NCI-H2029 treated with DMSO at 0.1 percent for 48 hours (cell line): ENCODE measurements around the gene TSPYL6.

Experiments
- DNase-seq: peaks from one replicate; lab custom pipeline; 2025; lab: John Stamatoyannopoulos, UW

Gene TSPYL6

DNA sequence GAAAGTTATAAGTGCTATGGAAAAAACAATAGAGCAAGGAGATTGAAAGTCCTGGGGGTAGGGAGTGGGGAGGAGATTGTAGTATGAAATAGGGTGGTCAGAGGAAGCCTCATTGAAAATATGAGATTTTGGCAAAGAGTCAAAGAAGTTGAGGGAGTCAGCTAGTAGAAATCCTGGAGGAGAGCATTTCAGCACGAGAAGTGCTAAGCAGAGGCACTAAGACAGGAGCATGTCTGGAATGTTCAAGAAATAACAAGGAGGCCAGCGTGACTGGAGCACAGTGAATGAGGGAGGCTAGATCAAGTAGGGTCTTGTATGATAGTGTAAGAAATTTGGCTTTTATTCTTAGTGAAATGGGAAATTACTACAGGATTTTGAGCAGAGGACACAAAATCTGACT, 2.1 kb upstream of the TSPYL6 start:
- no peak for DNase-seq

GRCh38 chr2:54255230-54256090, 569 bp downstream of the TSPYL6 start:
- DNase-seq: no peak

GRCh38 chr2:54254180-54254579, 1.8 kb downstream of the TSPYL6 start:
- no peak for DNase-seq

GRCh38 chr2:54249629-54250028, 6.4 kb downstream of the TSPYL6 start:
- no peak for DNase-seq

DNA sequence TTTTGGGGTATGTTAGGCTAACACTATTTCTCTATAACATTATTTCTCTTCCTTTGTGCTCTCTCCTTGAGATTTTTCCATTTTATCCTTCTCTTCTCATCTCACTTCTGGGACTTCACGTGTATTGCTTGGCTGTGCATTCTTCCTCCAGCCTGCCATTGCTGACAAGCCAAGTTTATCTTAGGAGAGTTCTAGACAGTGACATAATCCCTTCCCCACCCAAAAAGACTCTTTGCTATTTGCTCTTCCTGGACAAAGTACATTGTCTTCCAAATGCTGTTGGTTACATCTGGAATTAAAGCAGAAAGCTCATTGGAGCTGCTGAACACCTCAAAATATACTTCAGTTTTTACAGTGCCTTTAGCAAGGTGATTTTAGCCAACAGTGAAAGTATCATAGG, 8.9 kb downstream of the TSPYL6 start:
- DNase-seq: no peak

- DNase-seq: no peak
Measured at GRCh38 chr2:54240515-54241469, 15.2 kb downstream of the TSPYL6 start.

- no peak for DNase-seq
Measured at GRCh38 chr2:54239427-54239826, 16.6 kb downstream of the TSPYL6 start.

DNA sequence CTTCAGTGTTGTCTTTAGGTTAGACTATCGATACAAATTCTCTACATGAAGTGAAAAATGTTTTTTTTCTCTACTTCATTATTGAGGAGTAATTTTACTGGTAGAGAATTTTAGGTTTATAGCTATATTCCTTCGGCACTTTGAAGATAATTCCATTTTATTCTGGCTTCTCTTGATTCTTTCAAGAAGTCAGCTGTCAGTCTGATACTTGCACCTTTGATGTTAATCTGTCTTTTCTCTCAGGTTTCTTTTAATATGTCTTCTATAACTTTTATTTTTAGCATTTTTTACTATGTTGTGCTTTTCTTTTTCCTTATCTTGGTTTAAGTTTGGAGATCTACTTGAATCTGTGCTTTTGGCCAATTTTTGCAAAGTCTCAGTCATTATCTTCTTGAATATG, 18.6 kb downstream of the TSPYL6 start:
- DNase-seq: no peak

DNA sequence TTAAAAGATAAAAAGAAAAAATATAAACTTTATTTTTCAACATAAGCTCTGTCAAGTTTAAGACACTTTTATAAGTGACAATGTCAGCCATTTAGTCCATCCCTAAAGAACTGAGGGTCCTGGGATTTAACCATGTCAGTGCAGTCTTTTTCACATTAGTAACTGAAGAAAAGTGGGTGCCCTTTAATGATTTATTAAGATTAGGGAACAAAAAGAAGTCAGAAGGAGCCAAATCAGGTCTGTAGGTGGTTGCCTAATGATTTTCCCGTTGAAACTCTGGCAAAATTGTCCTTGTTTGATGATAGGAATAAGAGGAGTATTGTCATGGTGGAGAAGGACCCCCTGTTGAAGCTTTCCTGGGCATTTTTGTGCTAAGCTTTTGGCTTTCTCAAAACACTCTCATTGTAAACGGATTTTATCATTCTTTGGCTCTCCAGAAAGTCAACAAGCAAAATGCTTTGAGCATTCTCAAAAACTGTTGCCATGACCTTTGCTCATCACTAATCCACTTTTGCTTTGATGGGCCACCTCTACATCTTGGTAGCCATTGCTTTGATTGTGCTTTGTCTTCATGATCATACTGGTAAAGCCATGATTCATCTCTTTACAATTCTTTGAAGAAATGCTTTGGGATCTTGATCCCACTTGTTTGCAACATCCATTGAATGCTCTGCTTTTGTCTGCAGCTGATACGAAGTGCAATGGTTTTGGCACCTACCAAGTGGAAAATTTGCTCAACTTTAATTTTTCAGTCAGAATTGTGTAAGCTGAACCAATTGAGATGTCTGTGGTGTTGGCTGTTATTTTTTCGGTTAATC, 22.0 kb downstream of the TSPYL6 start:
- DNase-seq: no peak

DNA sequence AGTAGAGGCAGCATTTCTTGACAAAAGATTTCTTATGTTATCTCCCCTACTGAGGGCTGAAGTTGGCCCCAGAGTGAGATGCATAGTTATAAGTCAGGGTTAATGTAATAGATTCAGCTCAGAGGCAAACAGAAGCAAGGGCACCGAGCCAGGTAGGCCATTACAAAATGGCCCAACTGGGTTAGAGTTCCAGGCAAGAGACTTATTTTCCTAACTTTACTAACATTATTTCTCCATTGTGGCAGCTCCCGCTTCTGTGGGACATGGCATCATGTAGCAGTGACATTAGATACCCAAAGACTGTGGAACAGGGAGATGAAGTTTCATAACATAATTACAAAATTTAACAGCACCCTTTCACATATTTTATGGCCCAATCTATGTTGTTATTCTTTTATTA, 27.1 kb downstream of the TSPYL6 start:
- DNase-seq: no peak

GRCh38 chr2:54227798-54228197, 28.2 kb downstream of the TSPYL6 start:
- DNase-seq: no peak

DNA sequence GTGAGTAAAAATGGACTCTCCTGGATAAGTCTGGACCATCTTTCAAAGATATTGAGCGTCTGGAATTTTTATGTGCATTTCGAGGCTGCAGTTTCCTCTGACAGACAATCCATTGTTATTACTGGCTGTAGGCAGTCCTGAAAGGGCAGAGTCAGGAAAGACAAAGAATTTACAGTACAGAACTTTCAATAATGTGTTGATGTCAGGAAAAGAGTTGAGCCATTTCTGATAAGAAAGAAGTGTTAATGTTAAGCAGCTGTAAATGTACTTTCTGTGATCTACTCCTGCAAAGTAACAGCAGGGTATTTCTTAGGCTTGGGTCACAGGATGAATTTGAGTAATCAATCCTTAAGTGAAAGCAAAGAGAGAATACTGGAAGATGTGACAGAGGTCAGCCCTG, 29.8 kb downstream of the TSPYL6 start:
- no peak for DNase-seq

GRCh38 chr2:54224997-54225396, 31.0 kb downstream of the TSPYL6 start:
- DNase-seq: no peak

- no peak for DNase-seq
Measured at GRCh38 chr2:54213082-54213481, 42.9 kb downstream of the TSPYL6 start.

GRCh38 chr2:54212456-54212855, 43.6 kb downstream of the TSPYL6 start:
- DNase-seq: no peak

DNA sequence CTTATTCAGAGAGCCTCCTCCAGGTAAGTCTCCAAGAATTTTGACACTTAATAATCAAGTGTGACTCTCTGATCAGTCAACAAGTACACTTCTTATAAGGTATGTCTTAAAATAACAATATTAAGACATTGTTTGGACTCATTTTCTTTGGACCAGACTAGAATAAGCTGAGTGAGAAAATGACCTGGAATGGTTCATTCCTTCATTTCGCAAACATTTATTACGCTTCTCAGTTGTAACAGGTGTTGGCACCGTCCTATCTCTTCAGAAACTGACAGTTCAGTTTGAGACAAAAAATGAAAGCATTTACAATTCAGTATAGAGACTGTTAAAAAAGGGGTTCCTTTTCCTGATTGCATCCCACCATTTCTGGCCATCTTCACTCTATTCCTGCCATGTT, 46.6 kb downstream of the TSPYL6 start:
- no peak for DNase-seq

DNA sequence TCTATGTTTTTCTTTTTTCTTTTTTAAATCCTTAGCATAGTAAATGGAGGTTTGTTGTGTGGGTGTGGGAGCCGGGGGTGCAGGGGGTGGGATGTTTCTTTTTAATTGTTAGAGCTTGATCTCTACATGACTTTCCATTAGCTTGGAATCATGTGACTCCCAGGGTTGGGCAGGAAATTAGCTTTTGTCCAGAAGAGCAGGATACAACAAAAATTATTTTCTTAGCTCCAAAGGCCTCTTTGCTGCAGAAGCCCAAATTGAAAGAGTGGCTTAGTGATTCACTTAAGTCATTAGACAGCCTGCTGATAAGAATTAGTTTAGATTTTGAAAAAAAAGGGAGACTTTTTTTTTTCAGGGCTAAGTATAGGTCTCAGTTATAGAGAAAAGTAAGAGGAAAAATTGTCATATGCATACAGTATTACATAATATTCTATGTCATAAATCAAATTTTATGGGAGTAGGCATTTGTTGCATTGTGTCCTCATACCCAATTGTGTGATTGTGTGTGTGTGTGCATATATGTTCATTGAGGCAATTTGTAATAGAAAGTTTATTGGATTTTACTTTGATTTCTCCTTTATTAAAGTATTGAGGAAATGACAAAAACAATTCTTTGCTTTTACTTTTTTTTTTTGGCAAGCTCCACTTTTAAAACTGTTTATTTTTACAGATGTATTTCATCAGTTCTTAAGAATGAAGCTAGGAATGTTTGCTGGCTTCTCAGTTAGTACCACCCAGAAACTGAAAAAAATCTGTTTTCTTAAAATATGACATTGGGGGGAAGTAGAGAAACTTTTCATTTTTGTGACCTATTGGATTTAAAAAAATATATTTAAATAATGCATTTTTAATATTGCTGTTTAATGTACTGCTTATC, 47.4 kb downstream of the TSPYL6 start:
- DNase-seq: no peak

DNA sequence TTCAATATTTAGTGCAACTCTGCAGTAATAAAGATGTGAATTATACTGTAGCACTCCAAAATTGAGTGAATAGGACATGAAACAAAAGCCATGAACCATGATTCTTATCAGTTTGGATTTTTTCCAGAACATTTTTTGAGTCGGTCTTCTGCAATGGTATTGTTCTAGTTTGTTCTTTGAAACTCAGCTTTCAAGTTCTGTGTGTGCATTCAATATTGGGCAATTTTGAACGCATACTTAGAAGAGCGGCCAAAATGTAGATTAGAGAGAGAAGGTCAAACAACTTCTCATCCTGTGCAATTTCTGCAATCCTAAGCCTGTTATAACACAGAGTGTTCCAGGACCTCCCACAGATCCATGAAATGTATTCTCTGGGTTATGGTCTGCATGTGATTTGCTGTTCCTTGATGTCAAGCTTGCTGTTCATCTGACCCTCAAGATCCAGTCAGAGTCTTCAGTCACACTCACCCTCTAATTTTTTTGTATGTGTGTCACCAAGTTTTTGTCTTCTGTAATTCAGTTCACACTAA, 48.3 kb downstream of the TSPYL6 start:
- no peak for DNase-seq

- no peak for DNase-seq
Measured at GRCh38 chr2:54206596-54206995, 49.4 kb downstream of the TSPYL6 start.

DNA sequence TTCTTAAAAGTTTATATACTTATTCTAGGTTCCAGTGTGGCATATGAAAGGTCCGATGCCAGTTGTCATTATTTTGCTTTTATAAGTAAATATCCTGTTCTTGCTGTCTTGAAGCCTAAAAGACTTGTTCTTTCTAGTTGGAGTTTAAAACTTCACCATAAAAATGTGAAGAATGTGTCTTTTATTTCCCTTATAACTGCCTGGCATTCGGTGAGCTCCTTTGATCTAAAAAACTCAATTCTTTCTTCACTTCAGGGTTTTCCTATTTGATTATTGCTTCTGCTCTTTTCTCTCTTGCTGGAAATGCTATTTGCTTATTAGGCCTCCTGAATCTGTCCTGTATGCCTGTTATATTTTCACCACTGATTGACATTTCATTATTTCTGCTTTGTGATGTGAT, 51.6 kb downstream of the TSPYL6 start:
- no peak for DNase-seq
